GM12873 (cell line): ENCODE data around the gene NHERF2.

ENCODE experiments used
- CTCF ChIP-seq: IDR thresholded peaks from 2 replicates; pipeline ENCODE4 v1.5.1; 2012; ENCODE audit warnings: low read depth, mild to moderate bottlenecking, moderate library complexity, low read length, control low read depth; ENCODE audit not compliant: insufficient read depth; ENCODE audit errors: missing control alignments

Gene NHERF2

GRCh38 chr16:2076072-2076865 lies 49.6 kb downstream of the NHERF2 start:
- TF ChIP-seq CTCF: no peak

- no peak for TF ChIP-seq CTCF
Observed at GRCh38 chr16:2077016-2077415, 50.3 kb downstream of the NHERF2 start.

GRCh38 chr16:2077696-2078095 lies 51.0 kb downstream of the NHERF2 start:
- no peak for TF ChIP-seq CTCF

GRCh38 chr16:2078096-2078495 lies 51.4 kb downstream of the NHERF2 start:
- TF ChIP-seq CTCF: no peak

GRCh38 chr16:2078691-2079090 lies 52.0 kb downstream of the NHERF2 start:
- TF ChIP-seq CTCF: no peak

GRCh38 chr16:2079311-2079800 lies 52.7 kb downstream of the NHERF2 start:
- TF ChIP-seq CTCF: no peak

GRCh38 chr16:2079991-2080390 lies 53.3 kb downstream of the NHERF2 start:
- no peak for TF ChIP-seq CTCF
